Measurements from ENCODE around the gene DNAI1.

The DNAI1 gene

DNA sequence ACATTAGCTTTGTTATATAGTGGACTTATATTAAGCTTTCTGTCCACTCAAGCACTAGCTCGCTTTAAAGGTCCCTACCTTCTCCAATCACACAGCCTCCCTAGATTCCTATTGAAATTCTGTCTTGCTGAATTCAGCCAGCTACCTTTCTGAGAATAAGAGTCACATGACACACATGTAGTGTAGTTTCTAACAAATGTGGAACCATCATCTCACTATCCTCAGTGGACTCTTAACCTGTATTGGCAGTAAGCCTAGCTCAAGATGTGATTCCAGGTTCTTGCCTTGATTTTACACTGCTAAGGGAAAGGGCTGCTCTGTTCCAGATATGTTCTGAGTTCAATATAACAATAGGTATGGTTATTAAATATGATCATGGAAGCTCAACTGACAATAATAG is 11.7 kb upstream of the DNAI1 start:
- no peak for DNase-seq (ENCODE audit: low read depth)
- H3K4me3 ChIP-seq (ENCODE audit: low read depth, low read length) = no peak overlapping the region
- TF ChIP-seq, protein P1, sequence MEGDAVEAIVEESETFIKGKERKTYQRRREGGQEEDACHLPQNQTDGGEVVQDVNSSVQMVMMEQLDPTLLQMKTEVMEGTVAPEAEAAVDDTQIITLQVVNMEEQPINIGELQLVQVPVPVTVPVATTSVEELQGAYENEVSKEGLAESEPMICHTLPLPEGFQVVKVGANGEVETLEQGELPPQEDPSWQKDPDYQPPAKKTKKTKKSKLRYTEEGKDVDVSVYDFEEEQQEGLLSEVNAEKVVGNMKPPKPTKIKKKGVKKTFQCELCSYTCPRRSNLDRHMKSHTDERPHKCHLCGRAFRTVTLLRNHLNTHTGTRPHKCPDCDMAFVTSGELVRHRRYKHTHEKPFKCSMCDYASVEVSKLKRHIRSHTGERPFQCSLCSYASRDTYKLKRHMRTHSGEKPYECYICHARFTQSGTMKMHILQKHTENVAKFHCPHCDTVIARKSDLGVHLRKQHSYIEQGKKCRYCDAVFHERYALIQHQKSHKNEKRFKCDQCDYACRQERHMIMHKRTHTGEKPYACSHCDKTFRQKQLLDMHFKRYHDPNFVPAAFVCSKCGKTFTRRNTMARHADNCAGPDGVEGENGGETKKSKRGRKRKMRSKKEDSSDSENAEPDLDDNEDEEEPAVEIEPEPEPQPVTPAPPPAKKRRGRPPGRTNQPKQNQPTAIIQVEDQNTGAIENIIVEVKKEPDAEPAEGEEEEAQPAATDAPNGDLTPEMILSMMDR (IDR thresholded peaks at IDR 0.05; ENCODE audit: low read depth, low read length, missing control alignments) = no peak

DNA sequence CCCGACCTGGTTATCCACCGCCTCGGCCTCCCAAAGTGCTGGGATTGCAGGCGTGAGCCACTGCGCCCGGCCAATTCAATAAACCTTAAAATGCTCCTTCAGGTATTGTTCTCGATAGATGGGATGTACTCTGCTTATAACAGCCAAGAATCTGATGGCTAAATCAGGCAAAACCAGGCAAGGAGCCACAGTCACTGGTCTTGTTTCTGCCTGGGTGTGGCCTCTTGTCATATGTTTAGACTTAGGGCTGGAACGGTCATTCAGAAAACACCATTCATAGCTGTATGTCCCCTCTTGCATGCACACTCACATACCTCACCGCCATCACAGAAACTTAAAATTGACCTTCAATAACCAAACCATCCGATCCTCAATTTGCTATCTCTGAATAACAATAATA is 8.0 kb upstream of the DNAI1 start:
- no peak for DNase-seq (ENCODE audit: low read depth)
- TF ChIP-seq, protein P1 (IDR thresholded peaks at IDR 0.05; ENCODE audit: low read depth, low read length, missing control alignments) = no peak
- H3K4me3 ChIP-seq (ENCODE audit: low read depth, low read length) = no peak overlapping the region

DNA sequence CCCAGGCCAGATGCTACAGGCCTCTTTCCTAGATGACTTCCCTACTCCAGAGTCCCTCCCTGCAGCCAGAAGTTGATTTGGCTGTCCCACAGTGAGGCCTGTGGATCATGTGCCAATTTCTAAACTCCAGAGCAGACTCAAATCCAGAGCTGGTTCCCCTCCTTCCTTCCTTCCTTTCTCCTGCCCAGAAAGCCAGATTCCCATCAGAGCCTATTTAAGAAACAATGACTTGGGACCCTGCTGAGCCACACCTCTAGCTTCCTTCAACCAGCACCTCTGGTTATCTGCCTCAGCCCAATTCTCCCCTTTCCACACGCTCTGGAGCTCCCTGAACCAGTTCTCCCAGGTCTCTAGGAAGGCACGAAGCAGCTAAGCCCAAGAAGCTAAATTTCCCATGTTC is 7.5 kb upstream of the DNAI1 start:
- no peak overlapping the region for H3K4me3 ChIP-seq (ENCODE audit: low read depth, low read length)
- TF ChIP-seq, protein P1 (IDR thresholded peaks at IDR 0.05; ENCODE audit: low read depth, low read length, missing control alignments) = no peak
- DNase-seq (ENCODE audit: low read depth) = no peak

DNA sequence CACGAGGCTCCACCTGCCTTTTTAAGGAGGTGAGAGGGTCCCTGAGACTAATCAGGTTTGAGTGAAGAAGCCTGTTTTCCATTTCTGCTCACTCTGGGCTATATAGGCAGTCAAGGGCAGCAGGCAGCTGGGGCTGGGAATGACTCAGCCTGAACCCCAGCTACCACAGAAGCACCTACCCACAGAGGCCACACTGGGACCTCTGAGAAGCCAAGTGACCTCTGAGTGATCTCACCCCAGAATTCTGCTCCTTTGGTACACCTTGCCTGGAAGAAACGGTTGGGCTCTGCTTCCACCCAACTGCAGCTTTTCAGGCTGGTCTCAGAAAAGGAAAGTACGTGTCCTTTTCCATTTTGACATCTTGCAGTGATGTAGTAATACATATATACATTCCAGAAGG is 7.1 kb upstream of the DNAI1 start:
- DNase-seq (ENCODE audit: low read depth) = no peak
- H3K4me3 ChIP-seq (ENCODE audit: low read depth, low read length) = no peak overlapping the region
- TF ChIP-seq, protein P1 (IDR thresholded peaks at IDR 0.05; ENCODE audit: low read depth, low read length, missing control alignments) = no peak

DNA sequence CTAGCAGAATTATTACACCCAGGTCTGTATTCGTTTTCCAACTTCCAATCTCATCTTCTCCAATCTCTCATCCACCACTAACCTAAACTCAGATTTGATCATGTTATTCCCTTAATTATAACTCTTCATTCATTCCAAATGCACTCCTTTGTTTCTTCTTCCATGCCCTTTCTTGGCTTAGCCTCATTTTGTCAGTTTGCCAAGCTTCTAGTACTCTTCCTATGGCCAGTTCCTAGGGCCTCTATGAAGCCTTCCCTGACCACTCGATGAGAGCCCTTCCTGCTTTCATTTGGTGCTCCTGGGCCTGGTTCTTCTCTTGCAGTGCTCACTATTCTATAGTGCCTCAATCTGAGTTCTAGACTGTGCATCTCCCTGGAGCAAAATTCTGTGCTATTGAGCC is 6.0 kb upstream of the DNAI1 start:
- DNase-seq (ENCODE audit: low read depth) = no peak
- TF ChIP-seq, protein P1 (IDR thresholded peaks at IDR 0.05; ENCODE audit: low read depth, low read length, missing control alignments) = no peak
- H3K4me3 ChIP-seq (ENCODE audit: low read depth, low read length) = no peak overlapping the region

DNA sequence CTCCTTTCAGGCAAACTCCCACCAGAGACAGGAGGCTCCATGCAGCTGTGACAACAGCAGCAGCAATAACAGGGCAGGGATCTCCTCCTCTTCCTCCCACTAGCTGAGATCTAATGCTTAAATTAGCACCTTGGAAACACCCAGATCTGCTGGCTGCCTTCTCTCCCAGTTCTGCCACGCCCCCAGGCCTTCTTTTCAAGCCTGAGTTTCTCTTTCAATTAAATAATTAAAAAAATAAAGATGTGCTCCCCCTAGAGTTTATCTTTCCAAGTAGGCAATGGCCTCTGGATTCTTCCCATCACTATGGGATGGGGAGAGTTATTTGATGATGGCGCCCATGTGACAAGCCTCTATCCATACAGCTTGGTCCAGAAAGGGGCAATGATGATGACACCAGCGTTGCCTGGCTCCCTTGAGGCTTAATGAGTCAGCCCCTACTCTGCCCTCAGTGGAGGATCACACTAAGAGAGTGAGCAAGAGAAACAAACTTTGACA is 4.0 kb upstream of the DNAI1 start:
- no peak overlapping the region for H3K4me3 ChIP-seq (ENCODE audit: low read depth, low read length)
- no peak for DNase-seq (ENCODE audit: low read depth)
- TF ChIP-seq, protein P1 (IDR thresholded peaks at IDR 0.05; ENCODE audit: low read depth, low read length, missing control alignments) = no peak

DNA sequence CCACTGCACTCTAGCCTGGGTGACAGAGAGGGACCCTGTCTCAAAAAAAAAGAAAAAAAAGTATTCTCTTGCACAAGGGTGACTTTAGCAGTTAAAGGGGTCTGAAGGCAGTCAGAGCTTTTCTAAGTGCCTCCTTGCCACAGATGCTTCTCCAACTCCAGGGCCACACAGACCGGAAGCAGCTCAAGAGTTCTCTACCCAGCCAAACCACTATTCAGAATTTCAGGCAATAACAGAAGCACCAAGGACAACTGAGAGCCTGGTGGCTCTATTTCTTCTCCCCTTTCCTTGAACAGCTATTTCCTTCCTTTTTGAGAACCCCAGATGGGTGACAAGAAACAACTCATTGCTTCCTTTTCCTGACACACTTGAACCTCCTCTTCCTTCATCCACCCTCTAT is 2.5 kb upstream of the DNAI1 start:
- TF ChIP-seq, protein P1 (IDR thresholded peaks at IDR 0.05; ENCODE audit: low read depth, low read length, missing control alignments) = no peak

More for the DNA sequence above, 2.5 kb upstream of the DNAI1 start:
- no peak for DNase-seq (ENCODE audit: low read depth)
- H3K4me3 ChIP-seq (ENCODE audit: low read depth, low read length) = no peak overlapping the region
